H9 (cell line): ENCODE data around the gene LATS2. TPM values are rescaled to one million over a fixed set of nuclear protein-coding genes. Genes with fewer than 3 reads are reported as not detected.

Experiments used
- DNase-seq: peaks from one replicate; pipeline ENCODE4 v3.0.0-alpha.2; 2017
- H2AFZ ChIP-seq: one replicate; pipeline ENCODE4 v1.6.1; 2013; ENCODE audit warnings: mild to moderate bottlenecking, low read length, control low read depth, moderate library complexity
- H2AK5ac ChIP-seq: 2 replicates; pipeline ENCODE4 v1.6.1; 2013; ENCODE audit warnings: low read length, control low read depth, mixed read lengths; ENCODE audit not compliant: insufficient read length
- H2BK120ac ChIP-seq: one replicate; pipeline ENCODE4 v1.6.1; 2013; ENCODE audit warnings: low read depth, mild to moderate bottlenecking, low read length, control low read depth, inconsistent platforms; ENCODE audit not compliant: poor library complexity, severe bottlenecking
- H2BK12ac ChIP-seq: 2 replicates; pipeline ENCODE4 v1.6.1; 2013; ENCODE audit warnings: low read length, control low read depth, mixed read lengths, low read depth; ENCODE audit not compliant: insufficient read length
- H2BK15ac ChIP-seq: 2 replicates; pipeline ENCODE4 v1.6.1; 2013; ENCODE audit warnings: low read depth, low read length, control low read depth
- H2BK20ac ChIP-seq: one replicate; pipeline ENCODE4 v1.6.1; 2013; ENCODE audit warnings: low read depth, mild to moderate bottlenecking, low read length, control low read depth, inconsistent platforms; ENCODE audit not compliant: poor library complexity, severe bottlenecking
- H2BK5ac ChIP-seq: 2 replicates; pipeline ENCODE4 v1.6.1; 2013; ENCODE audit warnings: low read length, control low read depth, mixed read lengths; ENCODE audit not compliant: insufficient read length
- H3K14ac ChIP-seq: 2 replicates; pipeline ENCODE4 v1.6.1; 2013; ENCODE audit warnings: low read length, control low read depth; ENCODE audit not compliant: insufficient read depth
- H3K18ac ChIP-seq: 2 replicates; pipeline ENCODE4 v1.6.1; 2013; ENCODE audit warnings: low read depth, mild to moderate bottlenecking, mixed read lengths, low read length, control low read depth; ENCODE audit not compliant: insufficient read length
- H3K23ac ChIP-seq: 2 replicates; pipeline ENCODE4 v1.6.1; 2013; ENCODE audit warnings: low read length, control low read depth, mixed read lengths, low read depth; ENCODE audit not compliant: insufficient read length
- H3K23me2 ChIP-seq: 2 replicates; pipeline ENCODE4 v1.6.1; 2013; ENCODE audit warnings: low read depth, mild to moderate bottlenecking, mixed read lengths, low read length, control low read depth; ENCODE audit not compliant: insufficient read length, poor library complexity, severe bottlenecking
- H3K27ac ChIP-seq: 2 replicates; pipeline ENCODE4 v1.5.1; 2013; ENCODE audit warnings: low read length, control low read depth, mixed read lengths, low read depth; ENCODE audit not compliant: insufficient read length
- H3K27me3 ChIP-seq: 2 replicates; pipeline ENCODE4 v1.6.1; 2013; ENCODE audit warnings: low read length, control low read depth, inconsistent platforms; ENCODE audit not compliant: insufficient read depth
- H3K4ac ChIP-seq: 2 replicates; pipeline ENCODE4 v1.6.1; 2013; ENCODE audit warnings: low read depth, mild to moderate bottlenecking, control low read depth, inconsistent platforms, low read length, moderate library complexity
- H3K4me1 ChIP-seq: 2 replicates; pipeline ENCODE4 v1.6.1; 2013; ENCODE audit warnings: low read length, control low read depth, inconsistent platforms; ENCODE audit not compliant: insufficient read depth
- H3K4me2 ChIP-seq: 2 replicates; pipeline ENCODE4 v1.6.1; 2013; ENCODE audit warnings: low read length, control low read depth, mixed read lengths; ENCODE audit not compliant: insufficient read length, insufficient read depth
- H3K56ac ChIP-seq: 2 replicates; pipeline ENCODE4 v1.6.1; 2013; ENCODE audit warnings: low read depth, mild to moderate bottlenecking, mixed read lengths, low read length, control low read depth; ENCODE audit not compliant: insufficient read length
- H3K79me1 ChIP-seq: 2 replicates; pipeline ENCODE4 v1.6.1; 2013; ENCODE audit warnings: low read depth, mild to moderate bottlenecking, moderate library complexity, low read length, control low read depth, inconsistent platforms; ENCODE audit not compliant: insufficient read depth, poor library complexity, severe bottlenecking
- H3K79me2 ChIP-seq: 2 replicates; pipeline ENCODE4 v1.6.1; 2013; ENCODE audit warnings: low read length, control low read depth, inconsistent platforms; ENCODE audit not compliant: insufficient read depth
- H3K9ac ChIP-seq: 2 replicates; pipeline ENCODE4 v1.6.1; 2013; ENCODE audit warnings: low read length, control low read depth, mixed read lengths; ENCODE audit not compliant: insufficient read length; ENCODE audit errors: extremely low read depth
- H3K9me3 ChIP-seq: one replicate; pipeline ENCODE4 v1.6.1; 2013; ENCODE audit warnings: low read depth, low read length, inconsistent platforms; ENCODE audit not compliant: control insufficient read depth
- H3T11ph ChIP-seq: one replicate; pipeline ENCODE4 v1.6.1; 2013; ENCODE audit warnings: mild to moderate bottlenecking, low read length, control low read depth, inconsistent platforms
- H4K20me1 ChIP-seq: one replicate; pipeline ENCODE4 v1.6.1; 2013; ENCODE audit not compliant: control insufficient read depth, insufficient read length, insufficient read depth
- H4K5ac ChIP-seq: 2 replicates; pipeline ENCODE4 v1.6.1; 2013; ENCODE audit warnings: low read depth, mild to moderate bottlenecking, mixed read lengths, low read length, control low read depth; ENCODE audit not compliant: insufficient read length
- H4K8ac ChIP-seq: replicated peaks from 2 replicates; pipeline ENCODE4 v1.6.1; 2013; ENCODE audit warnings: low read length, control low read depth, mixed read lengths, low read depth; ENCODE audit not compliant: insufficient read length
- H4K91ac ChIP-seq: 2 replicates; pipeline ENCODE4 v1.6.1; 2013; ENCODE audit warnings: low read depth, mild to moderate bottlenecking, moderate library complexity, mixed read lengths, low read length, control low read depth; ENCODE audit not compliant: insufficient read length
- H3K27ac Mint-ChIP-seq, 3 experiments: 2 replicates in 2 of 3; 3 replicates in 1 of 3; pipeline ENCODE4 v1.8.0; 2020 to 2021; ENCODE audit warnings: mixed read lengths in 3 of 3, mild to moderate bottlenecking in 1 of 3, moderate library complexity in 1 of 3
- H3K27me3 Mint-ChIP-seq: 2 replicates; pipeline ENCODE4 v1.8.0; 2021; ENCODE audit warnings: low read depth, mild to moderate bottlenecking, moderate library complexity, mixed read lengths
- H3K36me3 Mint-ChIP-seq, 3 experiments: 2 replicates in 2 of 3; 3 replicates in 1 of 3; pipeline ENCODE4 v1.8.0; 2020 to 2021; ENCODE audit warnings: low read depth in 3 of 3, mixed read lengths in 3 of 3; ENCODE audit not compliant: insufficient read depth in 1 of 3
- H3K4me1 Mint-ChIP-seq, 2 experiments: 2 replicates each; pipeline ENCODE4 v1.8.0; 2020; ENCODE audit warnings: mixed read lengths in 2 of 2
- H3K4me3 Mint-ChIP-seq, 2 experiments: 2 replicates in 1 of 2; 3 replicates in 1 of 2; pipeline ENCODE4 v1.8.0; 2020 to 2021; ENCODE audit warnings: mild to moderate bottlenecking in 2 of 2, mixed read lengths in 2 of 2, moderate library complexity in 1 of 2
- H3K9me3 Mint-ChIP-seq, 2 experiments: 2 replicates in 1 of 2; 3 replicates in 1 of 2; pipeline ENCODE4 v1.8.0; 2020; ENCODE audit warnings: mild to moderate bottlenecking in 2 of 2, mixed read lengths in 2 of 2, moderate library complexity in 1 of 2
- WGBS: extraction: QIAGEN DNeasy Blood & Tissue Kit; methylation state at CpG from one replicate; pipeline ENCODE4 v1.1.7; 2013; ENCODE audit warnings: missing lambda C conversion rate, low lambda C conversion rate, mixed read lengths; ENCODE audit not compliant: insufficient read length; ENCODE audit errors: extremely low coverage; 5-methylcytosine and 5-hydroxymethylcytosine counted together
- total RNA-seq: library from RNA; stranded (reverse); gene quantifications from 2 replicates; pipeline ENCODE4 v1.2.1, GENCODE V29; 2021
- TF ChIP-seq, protein P1 (sequence below): fragments of 200-600 bp; sonication (generic); conservative IDR thresholded peaks from 3 replicates; pipeline ENCODE4 v1.8.0; 2021; ENCODE audit warnings: antibody characterized with exemption, mild to moderate bottlenecking

LATS2 gene
- total RNA-seq, 1 experiment from 2014 or later = 20.0 TPM

DNA sequence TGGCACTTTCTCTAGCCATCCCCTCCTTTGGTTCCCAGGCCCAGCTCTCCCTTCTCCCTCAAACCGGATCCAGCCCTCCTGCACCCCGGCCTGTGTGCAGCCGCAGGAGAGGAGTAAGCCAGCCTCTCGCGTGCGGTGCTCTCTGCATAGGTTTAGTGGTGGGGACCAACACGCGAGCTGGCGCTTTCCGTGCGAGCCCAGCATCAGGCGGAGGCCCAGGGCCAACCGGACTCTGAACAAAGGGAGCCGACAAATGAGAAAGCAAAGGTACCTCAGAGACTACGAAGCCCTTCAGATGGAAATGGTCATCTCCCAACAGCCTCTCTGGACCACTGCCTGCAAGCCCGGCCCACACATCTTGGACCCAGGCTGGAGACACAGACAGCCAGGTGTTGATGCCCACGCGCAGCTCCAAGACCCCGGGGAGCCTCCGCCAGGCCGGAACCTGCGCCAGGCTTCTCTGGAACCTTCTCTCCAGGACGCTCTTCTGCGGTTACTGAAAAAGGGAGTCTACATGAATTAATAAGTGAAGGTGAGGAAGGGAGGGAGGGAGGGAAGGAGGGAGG, 16.5 kb upstream of the LATS2 start:
- Mint-ChIP-seq H3K27ac (peak overlapping the region in 1 of 3 experiments; percentile 66; a peak in 1 of 7 replicates), H3K36me3 (no peaks in the 10 kb centered on the region; a peak in 1 of 7 replicates), H3K4me3 (peak overlapping the region in 1 of 2 experiments; percentile 16; a peak in 1 of 5 replicates), H3K9me3 (no peaks in the 10 kb centered on the region; a peak in 1 of 5 replicates), H3K4me1 (peaks cover 17 to 19% of the 10 kb centered on the region in 2 experiments), H3K27me3 (peaks cover 18% of the 10 kb centered on the region)
- H2AK5ac ChIP-seq = no peak overlapping the region
- no peak overlapping the region for H4K91ac ChIP-seq
- no peak overlapping the region for H4K8ac ChIP-seq
- no peak overlapping the region for H2BK12ac ChIP-seq
- H3K23ac ChIP-seq = no peak overlapping the region
- TF ChIP-seq, protein P1, sequence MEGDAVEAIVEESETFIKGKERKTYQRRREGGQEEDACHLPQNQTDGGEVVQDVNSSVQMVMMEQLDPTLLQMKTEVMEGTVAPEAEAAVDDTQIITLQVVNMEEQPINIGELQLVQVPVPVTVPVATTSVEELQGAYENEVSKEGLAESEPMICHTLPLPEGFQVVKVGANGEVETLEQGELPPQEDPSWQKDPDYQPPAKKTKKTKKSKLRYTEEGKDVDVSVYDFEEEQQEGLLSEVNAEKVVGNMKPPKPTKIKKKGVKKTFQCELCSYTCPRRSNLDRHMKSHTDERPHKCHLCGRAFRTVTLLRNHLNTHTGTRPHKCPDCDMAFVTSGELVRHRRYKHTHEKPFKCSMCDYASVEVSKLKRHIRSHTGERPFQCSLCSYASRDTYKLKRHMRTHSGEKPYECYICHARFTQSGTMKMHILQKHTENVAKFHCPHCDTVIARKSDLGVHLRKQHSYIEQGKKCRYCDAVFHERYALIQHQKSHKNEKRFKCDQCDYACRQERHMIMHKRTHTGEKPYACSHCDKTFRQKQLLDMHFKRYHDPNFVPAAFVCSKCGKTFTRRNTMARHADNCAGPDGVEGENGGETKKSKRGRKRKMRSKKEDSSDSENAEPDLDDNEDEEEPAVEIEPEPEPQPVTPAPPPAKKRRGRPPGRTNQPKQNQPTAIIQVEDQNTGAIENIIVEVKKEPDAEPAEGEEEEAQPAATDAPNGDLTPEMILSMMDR = no peak
- no peak overlapping the region for H2BK5ac ChIP-seq
- H3K27ac ChIP-seq = no peak overlapping the region
- H3K27me3 ChIP-seq = no peaks in the 10 kb centered on the region
- no peak overlapping the region for H3K56ac ChIP-seq
- no peaks in the 10 kb centered on the region for H3K79me2 ChIP-seq
- no peak overlapping the region for H2AFZ ChIP-seq
- no peak overlapping the region for H3K18ac ChIP-seq
- no peak overlapping the region for H2BK120ac ChIP-seq
- H4K20me1 ChIP-seq = no peaks in the 10 kb centered on the region
- peak; percentile 38 for DNase-seq
- no CpG with 5 or more reads among the region's 24 CpGs for WGBS
- H3K4me2 ChIP-seq = no peak overlapping the region
- H2BK15ac ChIP-seq = no peak overlapping the region
- H4K5ac ChIP-seq = no peak overlapping the region
- H3K23me2 ChIP-seq = no peaks in the 10 kb centered on the region
- H3K14ac ChIP-seq = no peak overlapping the region
- peaks cover 4% of the 10 kb centered on the region; the same call in 1 of the 2 replicates for H3K4me1 ChIP-seq
- no peaks in the 10 kb centered on the region for H3K9me3 ChIP-seq
- H3K9ac ChIP-seq = no peak overlapping the region
- H3K4ac ChIP-seq = no peak overlapping the region
- H3K79me1 ChIP-seq = no peaks in the 10 kb centered on the region
- no peak overlapping the region for H3T11ph ChIP-seq
- no peak overlapping the region for H2BK20ac ChIP-seq
